Endothelial cell of umbilical vein (primary cell): ENCODE data around the gene PREP. TPM values are rescaled to one million over a fixed set of nuclear protein-coding genes. Genes with fewer than 3 reads are reported as not detected.

Experiments
- BruUV-seq: library from RNA; stranded (reverse); fragments of 400-500 nt; replicated peaks from 2 replicates; lab custom pipeline; 2021; lab: Mats Ljungman, UMichigan
- CTCF ChIA-PET: fragments of 300-600, 350-600 bp; sonication (Branson Sonifier 250); formaldehyde crosslinking; loops from one replicate; lab custom pipeline; 2021; ENCODE audit warnings: antibody characterized with exemption, inconsistent platforms; lab: Charles Lee
- POLR2A ChIA-PET: fragments of 300-600, 350-600 bp; sonication (Branson Sonifier 250); formaldehyde crosslinking; loops from one replicate; lab custom pipeline; 2021; ENCODE audit warnings: antibody characterized with exemption, inconsistent platforms; lab: Charles Lee
- DNase-seq: peaks from one replicate; pipeline ENCODE4 v3.0.0-alpha.2; 2011; ENCODE audit warnings: low read depth, low spot score
- FAIRE-seq: peaks from 2 replicates; lab custom pipeline; 2011; peaks lifted over from hg19 to GRCh38; lab: Jason Lieb, UNC
- H2AFZ ChIP-seq: 2 replicates; pipeline ENCODE4 v1.6.0; 2012; ENCODE audit warnings: low read depth, low read length, control low read depth, inconsistent platforms
- H3K27ac ChIP-seq: 2 replicates; pipeline ENCODE4 v1.5.1; 2011; ENCODE audit warnings: low read depth, mild to moderate bottlenecking, control low read depth, low read length, moderate library complexity; ENCODE audit not compliant: insufficient read depth
- H3K27me3 ChIP-seq, 2 experiments: 2 replicates each; pipeline versions ENCODE4 v1.6.0 to v1.6.1; 2011; ENCODE audit warnings: low read length in 2 of 2, mixed read lengths in 1 of 2; ENCODE audit not compliant: control insufficient read depth in 2 of 2, insufficient read depth in 2 of 2
- H3K36me3 ChIP-seq, 2 experiments: 2 replicates in 1 of 2; 3 replicates in 1 of 2; pipeline ENCODE4 v1.5.1; 2011; ENCODE audit warnings: low read length in 2 of 2, mild to moderate bottlenecking in 1 of 2, moderate library complexity in 1 of 2; ENCODE audit not compliant: control insufficient read depth in 2 of 2, insufficient read depth in 2 of 2; ENCODE audit errors: extremely low read depth in 1 of 2
- H3K4me1 ChIP-seq: 3 replicates; pipeline ENCODE4 v1.5.1; 2011; ENCODE audit warnings: mild to moderate bottlenecking, low read length; ENCODE audit not compliant: control insufficient read depth, insufficient read depth; ENCODE audit errors: extremely low read depth
- H3K4me2 ChIP-seq: 2 replicates; pipeline ENCODE4 v1.6.1; 2011; ENCODE audit warnings: low read length, control low read depth, mixed read lengths; ENCODE audit not compliant: insufficient read depth
- H3K4me3 ChIP-seq, 3 experiments: fragments of 200-600 bp in 1 of 3; sonication (generic), shearing (Covaris generic) in 1 of 3; replicated peaks in 1 of 3; 2 replicates each; pipeline ENCODE4 v1.5.1; 2011 to 2016; ENCODE audit warnings: control low read depth in 3 of 3, low read length in 3 of 3, mild to moderate bottlenecking in 2 of 3, inconsistent platforms in 1 of 3, low read depth in 1 of 3, moderate library complexity in 1 of 3; ENCODE audit not compliant: insufficient read depth in 1 of 3
- H3K79me2 ChIP-seq: 2 replicates; pipeline ENCODE4 v1.6.0; 2012; ENCODE audit warnings: low read length, inconsistent platforms; ENCODE audit not compliant: control insufficient read depth, insufficient read depth
- H3K9ac ChIP-seq: replicated peaks from 2 replicates; pipeline ENCODE3; 2011; ENCODE audit warnings: low read length, control low read depth; ENCODE audit not compliant: insufficient read depth; ENCODE audit errors: extremely low read depth
- H3K9me1 ChIP-seq: replicated peaks from 3 replicates; pipeline ENCODE4 v1.6.0; 2011; ENCODE audit warnings: mild to moderate bottlenecking, low read length; ENCODE audit not compliant: control insufficient read depth, insufficient read depth; ENCODE audit errors: extremely low read depth
- H3K9me3 ChIP-seq: replicated peaks from 2 replicates; pipeline ENCODE4 v1.5.1; 2012; ENCODE audit warnings: low read length, inconsistent platforms; ENCODE audit not compliant: control insufficient read depth, insufficient read depth
- H4K20me1 ChIP-seq: replicated peaks from 2 replicates; pipeline ENCODE3; 2011; ENCODE audit warnings: mild to moderate bottlenecking, low read length; ENCODE audit not compliant: control insufficient read depth, insufficient read depth; ENCODE audit errors: extremely low read depth
- CTCF ChIP-seq, 2 donors: IDR thresholded peaks; 1 replicate in 1 of 2; 2 replicates in 1 of 2; pipeline ENCODE4 v1.5.1; 2011; ENCODE audit warnings: low read length in 2 of 2, mild to moderate bottlenecking in 2 of 2, moderate library complexity in 2 of 2, control low read depth in 1 of 2, inconsistent platforms in 1 of 2, low read depth in 1 of 2; ENCODE audit not compliant: insufficient read depth in 1 of 2; ENCODE audit errors: extremely low read depth in 1 of 2
- EZH2 ChIP-seq: IDR thresholded peaks from 2 replicates; pipeline ENCODE4 v1.6.1; 2012; ENCODE audit warnings: borderline replicate concordance, low read depth, mild to moderate bottlenecking, moderate library complexity, low read length, inconsistent platforms; ENCODE audit not compliant: severe bottlenecking
- FOS ChIP-seq: IDR thresholded peaks from 2 replicates; pipeline ENCODE4 v1.6.1; 2011; ENCODE audit warnings: mild to moderate bottlenecking, low read length, moderate library complexity, borderline replicate concordance; ENCODE audit not compliant: insufficient read depth
- GATA2 ChIP-seq: IDR thresholded peaks from 2 replicates; pipeline ENCODE4 v1.7.0; 2011; ENCODE audit warnings: low read depth, mild to moderate bottlenecking, moderate library complexity, mixed read lengths, low read length; ENCODE audit not compliant: insufficient read length, insufficient read depth
- JUN ChIP-seq: IDR thresholded peaks from 2 replicates; pipeline ENCODE4 v1.6.1; 2011; ENCODE audit warnings: borderline replicate concordance, low read depth; ENCODE audit not compliant: insufficient read length, insufficient read depth
- MAX ChIP-seq: IDR thresholded peaks from 2 replicates; pipeline ENCODE4 v1.6.1; 2011; ENCODE audit not compliant: insufficient read depth, insufficient read length
- MYC ChIP-seq: IDR thresholded peaks from one replicate; pipeline ENCODE4 v1.6.1; 2011; ENCODE audit warnings: mild to moderate bottlenecking, low read depth, low read length
- POLR2A ChIP-seq: IDR thresholded peaks from 2 replicates; pipeline ENCODE4 v1.6.1; 2012; ENCODE audit warnings: low read depth, mild to moderate bottlenecking, control low read depth, low read length
- POLR2AphosphoS5 ChIP-seq: IDR thresholded peaks from 2 replicates; pipeline ENCODE4 v1.6.1; 2012; ENCODE audit warnings: low read depth, mild to moderate bottlenecking, control low read depth, low read length, moderate library complexity; ENCODE audit not compliant: insufficient read depth
- dilution Hi-C: fragments of 300-500 bp; cut with MboI; formaldehyde crosslinking; loops from one replicate; pipeline ENCODE4 v1.15.0; 2019; ENCODE audit warnings: low sequenced_read_pairs; ENCODE audit not compliant: extremely low pct_ligation_motif_present
- intact Hi-C: fragments of 100-400 bp; cut with micrococcal nuclease; formaldehyde crosslinking; loops from one replicate; pipeline ENCODE4 v1.10.0; 2022
- polyA plus RNA-seq, 4 experiments: library from polyadenylated mRNA; depleted of rRNA in 3 of 4; stranded (reverse) in 3 of 4; unstranded in 1 of 4; fragments of >200 nt; gene quantifications; 2 replicates each; pipeline versions ENCODE4 v1.2.1 to v1.2.3, GENCODE V29; 2011 to 2012; ENCODE audit warnings: missing spikeins in 1 of 4
- total RNA-seq: library from RNA; stranded (reverse); gene quantifications from 2 replicates; pipeline ENCODE4 v1.2.3, GENCODE V29; 2021

The PREP gene
- total and polyA plus RNA-seq, 2 donors (not counting 3 experiments of a cell fraction or from before 2014, with no cell fraction given) = 17.2 to 37.7 TPM

- no peak overlapping the region for H3K9ac ChIP-seq
- no peak for FAIRE-seq
- H4K20me1 ChIP-seq = no peaks in the 10 kb centered on the region
- no peaks in the 10 kb centered on the region for H3K9me3 ChIP-seq
- H2AFZ ChIP-seq = no peak overlapping the region
- dilution Hi-C loops = no loop called here
- no peak for DNase-seq
- H3K36me3 ChIP-seq = no peaks in the 10 kb centered on the region
- no peaks in the 10 kb centered on the region for H3K27me3 ChIP-seq
- CTCF ChIA-PET = no interaction called here
- H3K79me2 ChIP-seq = no peaks in the 10 kb centered on the region
- H3K4me3 ChIP-seq = no peak overlapping the region
- intact Hi-C loops = no loop called here
- no peaks in the 10 kb centered on the region for H3K9me1 ChIP-seq
- POLR2A ChIA-PET = no interaction called here
- peaks cover 8% of the 10 kb centered on the region for H3K4me1 ChIP-seq
- no peak overlapping the region for H3K27ac ChIP-seq
- no TSS peak for BruUV-seq
- H3K4me2 ChIP-seq = no peak overlapping the region
- no peak for TF ChIP-seq CTCF (IDR thresholded peaks at IDR 0.05; ENCODE audit: extremely low read depth in 1 of 2, insufficient read depth in 1 of 2, low read depth in 1 of 2, low read length in 2 of 2)
Measured at GRCh38 chr6:105449756-105450390, 47.0 kb upstream of the PREP start.

GRCh38 chr6:105445481-105445880, 42.6 kb upstream of the PREP start:
- Histone ChIP-seq H3K4me1 (no peaks in the 10 kb centered on the region), H3K36me3 (no peaks in the 10 kb centered on the region), H3K9me3 (no peaks in the 10 kb centered on the region), H3K9me1 (no peaks in the 10 kb centered on the region), H3K79me2 (no peaks in the 10 kb centered on the region), H3K27me3 (no peaks in the 10 kb centered on the region), H3K4me2 (no peak overlapping the region), H3K27ac (no peak overlapping the region), H2AFZ (no peak overlapping the region), H3K9ac (no peak overlapping the region), H3K4me3 (no peak overlapping the region), H4K20me1 (no peaks in the 10 kb centered on the region)
- BruUV-seq = no TSS peak
- ChIA-PET CTCF (interaction anchor here (1.4 kb wide), 1 partner anchor 13 kb away, joined by 9 read pairs; no protein-coding TSS in a partner anchor), POLR2A (no interaction called here)
- dilution Hi-C loops = no loop called here
- intact Hi-C loops = no loop called here
- FAIRE-seq = no peak
- peak; percentile 8 for DNase-seq
- TF ChIP-seq MYC = no peak
- no peak for TF ChIP-seq FOS
- no peak for TF ChIP-seq CTCF (IDR thresholded peaks at IDR 0.05; ENCODE audit: extremely low read depth in 1 of 2, insufficient read depth in 1 of 2, low read depth in 1 of 2, low read length in 2 of 2)
- TF ChIP-seq MAX = no peak
- TF ChIP-seq POLR2A = no peak
- TF ChIP-seq JUN = no peak
- TF ChIP-seq POLR2AphosphoS5 = no peak
- TF ChIP-seq EZH2 = no peak
- no peak for TF ChIP-seq GATA2
